ENCODE results near the gene PDE6B.

Gene PDE6B

DNA sequence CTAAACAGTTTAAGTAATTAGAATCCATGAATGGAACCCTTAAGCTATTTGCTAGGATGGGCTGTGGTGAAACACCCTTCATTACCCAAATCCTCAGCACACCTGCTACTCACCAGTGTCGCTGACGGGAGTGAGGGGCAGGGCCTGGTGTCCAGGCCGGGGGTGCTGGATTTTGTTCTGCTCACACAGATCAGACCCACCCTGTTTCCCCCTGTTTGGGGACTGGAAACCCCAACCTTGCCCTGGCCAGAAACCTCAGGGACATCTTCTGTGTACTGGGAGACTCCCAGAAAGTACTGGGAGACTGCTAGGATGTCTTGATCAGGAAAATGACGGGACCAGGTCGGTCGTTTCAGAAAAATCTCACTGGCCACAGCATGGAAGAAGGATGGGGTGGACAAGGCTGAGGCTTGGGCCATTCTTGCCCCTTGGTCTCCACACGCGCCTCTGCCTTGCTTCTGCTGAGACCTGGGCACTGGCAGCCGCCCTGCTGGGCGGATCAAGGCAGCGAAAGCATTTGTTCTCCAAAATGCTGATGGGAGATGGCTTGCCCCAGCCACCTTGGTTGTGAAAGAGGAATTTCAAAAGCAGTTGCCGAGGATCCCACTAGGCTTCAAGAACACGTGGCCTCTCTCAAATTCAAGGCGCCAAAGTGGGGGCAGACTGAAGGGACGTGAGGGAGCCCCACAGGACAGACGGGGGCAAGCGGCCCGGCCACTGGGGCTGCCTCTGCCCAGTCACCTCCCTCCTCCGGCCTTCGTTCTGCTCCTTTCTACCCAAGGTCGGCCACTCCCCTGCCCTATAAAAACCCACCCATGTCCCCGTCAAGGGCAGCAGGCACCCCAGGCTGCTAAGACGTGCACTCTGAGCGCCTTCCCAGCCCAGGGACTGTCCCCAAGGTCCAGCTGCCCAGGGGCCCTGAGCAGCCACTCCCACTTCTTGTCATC, 23.5 kb upstream of the PDE6B start:
- DNase-seq = no peak

DNA sequence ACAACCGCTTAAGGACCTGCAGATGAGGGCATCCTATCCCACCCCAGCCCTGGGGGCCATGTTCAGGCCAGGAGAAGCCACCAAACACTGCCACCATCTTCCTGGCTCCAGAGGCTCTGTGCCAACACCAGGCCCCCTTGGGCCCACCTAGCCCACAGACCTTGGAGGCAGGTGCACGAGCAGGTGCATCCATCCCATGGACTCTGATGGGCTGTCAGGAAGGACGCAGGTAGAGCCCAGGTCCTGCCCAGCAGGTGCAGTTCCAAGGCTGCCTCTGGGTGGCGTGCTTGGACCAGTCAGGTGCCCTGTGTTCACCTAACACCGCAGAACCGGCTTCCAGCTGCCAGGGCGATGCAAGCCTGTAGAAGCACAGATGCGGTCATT, 22.8 kb upstream of the PDE6B start:
- DNase-seq = no peak

DNA sequence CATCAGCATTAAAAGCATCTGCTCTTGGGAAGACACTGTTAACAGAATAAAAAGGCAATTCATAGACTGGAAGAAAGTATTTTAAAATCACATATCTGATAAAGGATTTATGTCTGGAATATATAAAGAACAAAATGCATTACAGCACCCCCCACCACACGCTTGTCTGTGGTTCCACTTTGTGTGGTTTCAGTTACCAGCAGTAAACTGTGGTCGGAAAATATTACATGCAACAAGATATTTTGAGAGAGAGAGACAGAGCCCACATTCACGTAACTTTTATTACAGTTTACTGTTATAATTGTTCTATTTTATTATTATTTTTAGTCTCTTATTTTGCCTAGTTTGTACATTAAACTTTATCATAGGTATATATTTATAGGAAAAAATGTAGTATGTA, 21.2 kb upstream of the PDE6B start:
- DNase-seq = no peak

DNA sequence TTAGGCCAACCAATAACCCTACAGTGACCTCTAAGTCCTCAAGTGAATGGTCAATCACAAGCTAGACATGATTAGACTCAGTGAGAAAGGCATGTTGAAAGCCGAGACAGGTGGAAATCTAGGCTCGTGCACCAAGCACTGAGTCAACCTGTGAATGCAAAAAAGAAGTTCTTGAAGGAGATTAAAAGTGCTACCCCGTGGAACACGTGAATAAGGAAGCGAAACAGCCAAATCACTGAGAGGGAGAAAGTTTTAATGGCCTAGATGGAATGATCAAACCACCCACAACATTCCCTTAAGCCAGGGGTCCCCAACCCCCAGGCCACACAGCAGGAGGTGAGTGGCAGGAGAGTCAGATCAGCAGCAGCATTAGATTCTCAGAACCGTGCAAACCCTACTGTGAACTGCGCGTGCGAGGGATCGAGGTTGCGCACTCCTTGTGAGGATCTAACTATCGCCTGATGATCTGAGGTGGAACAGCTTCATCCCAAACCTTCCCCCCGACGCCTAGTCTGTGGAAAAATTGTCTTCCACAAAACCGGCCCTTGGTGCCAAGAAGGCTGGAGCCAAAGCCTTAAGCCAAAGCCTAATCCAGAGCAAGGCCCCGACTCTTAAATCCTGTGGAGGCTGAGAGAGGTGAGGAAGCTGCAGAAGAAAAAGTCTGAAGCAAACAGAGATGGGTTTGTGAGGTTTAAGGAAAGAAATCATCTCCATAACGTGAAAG, 19.5 kb upstream of the PDE6B start:
- no peak for DNase-seq

DNA sequence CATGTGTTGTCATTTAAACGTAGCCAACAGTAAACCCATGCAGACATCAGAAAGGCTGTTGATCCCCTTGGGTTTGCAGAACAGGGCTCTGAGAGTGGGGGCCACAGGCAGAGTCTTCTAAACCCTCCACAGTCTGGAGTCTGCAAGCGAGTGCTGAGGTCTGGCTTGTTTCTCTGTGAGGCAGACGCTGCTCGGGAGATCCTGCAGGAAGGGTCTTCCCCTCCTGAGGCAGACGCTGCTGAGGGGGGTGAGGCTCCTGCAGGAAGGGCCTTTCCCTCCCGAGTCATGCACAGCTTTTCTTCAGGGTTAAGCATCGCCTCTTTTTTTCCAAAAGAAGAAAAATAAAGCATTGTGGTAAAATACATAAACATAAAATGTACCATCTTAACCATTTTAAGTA, 17.1 kb upstream of the PDE6B start:
- no peak for DNase-seq

DNA sequence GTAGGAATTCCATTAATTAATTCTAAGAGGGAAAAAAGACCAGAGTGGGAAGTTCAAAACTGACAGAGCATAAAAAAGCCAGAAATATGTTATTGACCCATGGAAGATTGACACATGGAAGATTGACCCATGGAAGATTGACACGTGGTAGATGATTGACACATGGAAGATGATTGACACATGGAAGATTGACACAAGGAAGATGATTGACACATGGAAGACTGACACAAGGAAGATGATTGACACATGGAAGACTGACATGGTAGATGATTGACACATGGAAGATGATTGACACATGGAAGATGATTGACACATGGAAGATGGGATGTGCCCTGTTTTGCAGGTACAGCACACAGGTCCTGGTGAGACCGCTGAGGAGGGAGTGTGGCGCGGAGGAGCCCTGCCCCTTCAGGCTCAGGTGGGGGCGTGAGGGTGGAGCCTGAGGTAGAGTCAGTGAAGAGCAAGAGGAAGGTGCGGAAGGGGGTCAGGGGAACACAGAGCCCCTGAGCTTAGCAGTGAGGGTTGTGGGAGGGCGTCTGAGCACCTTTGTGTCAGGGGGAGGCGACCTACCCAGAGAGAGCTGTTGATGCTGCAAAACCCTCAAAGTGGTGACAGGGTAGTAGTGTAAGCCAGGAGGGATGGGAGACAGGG, 15.8 kb upstream of the PDE6B start:
- DNase-seq = no peak

DNA sequence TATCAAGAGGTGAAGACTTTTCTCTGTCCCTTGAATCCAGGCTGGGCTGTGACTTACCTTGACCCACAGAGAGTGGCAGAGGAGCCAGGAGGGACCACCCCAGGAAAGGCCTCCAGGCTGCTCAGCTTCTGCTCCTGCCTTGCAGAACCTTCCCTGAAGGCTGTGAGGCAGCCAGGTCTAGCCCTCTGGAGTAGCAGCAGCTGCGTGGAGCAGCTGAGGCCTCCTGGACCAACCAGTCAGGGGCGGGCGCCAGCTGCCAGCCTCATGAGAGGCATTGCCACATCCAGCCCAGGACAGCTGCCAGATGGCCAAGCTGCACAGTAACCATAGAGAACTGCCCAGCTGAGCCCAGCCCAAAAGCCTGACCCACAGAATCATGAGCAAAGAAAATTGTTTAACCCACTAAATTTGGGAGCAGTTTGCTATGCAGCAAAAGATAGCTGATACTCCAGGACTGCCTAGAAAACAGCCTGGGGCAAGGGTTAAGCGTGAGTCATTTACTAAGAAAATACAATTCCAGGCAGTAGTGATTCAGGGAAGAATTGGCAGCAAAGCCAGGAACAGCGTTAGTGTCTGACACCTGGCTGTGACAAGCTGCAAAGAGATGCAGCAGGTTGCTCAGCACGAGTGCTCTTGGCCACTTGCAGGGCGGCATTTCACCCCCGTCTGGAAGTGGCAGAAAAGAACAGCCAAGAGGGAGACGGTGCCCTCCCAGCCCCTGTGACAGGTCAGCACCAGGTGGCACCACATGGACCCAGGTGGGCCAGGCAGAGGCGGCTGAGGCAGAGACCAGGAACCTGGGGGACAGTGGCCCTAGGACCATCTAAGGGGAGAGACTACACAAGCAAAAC, 14.7 kb upstream of the PDE6B start:
- DNase-seq = no peak

DNA sequence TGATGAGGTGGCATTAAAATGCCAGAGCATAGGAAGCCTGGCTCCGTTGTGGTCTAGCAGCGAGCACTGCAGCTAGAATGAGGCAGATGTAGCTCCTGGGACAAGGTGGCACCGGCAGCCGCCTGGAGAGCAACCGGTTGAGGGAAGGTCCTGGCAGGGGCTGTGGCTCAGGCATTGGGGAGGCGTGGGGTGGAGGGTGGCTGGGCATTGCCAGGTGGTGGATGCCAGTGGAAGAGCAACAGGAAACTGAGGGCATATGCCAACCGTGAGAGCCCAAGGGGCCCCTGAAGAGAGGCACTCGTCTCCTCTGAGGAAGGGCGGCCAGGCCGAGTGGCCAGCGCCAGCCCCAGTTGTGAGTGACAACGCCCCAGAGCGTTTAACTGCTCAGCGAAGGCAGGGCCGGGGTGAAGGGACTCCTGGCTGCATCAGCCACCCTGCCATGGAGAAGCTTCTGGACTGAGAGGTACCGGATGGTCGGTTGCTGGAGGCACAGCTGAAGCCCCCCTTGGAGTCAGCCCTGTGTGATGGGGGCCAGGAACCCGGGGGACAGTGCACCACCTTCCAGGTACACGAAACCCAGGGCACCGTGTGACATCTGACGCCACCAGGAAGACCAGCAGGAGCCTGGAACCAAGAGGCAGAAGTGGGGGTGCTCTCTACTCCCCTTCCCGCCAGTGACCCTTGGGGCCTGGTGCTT, 13.2 kb upstream of the PDE6B start:
- DNase-seq = no peak

DNA sequence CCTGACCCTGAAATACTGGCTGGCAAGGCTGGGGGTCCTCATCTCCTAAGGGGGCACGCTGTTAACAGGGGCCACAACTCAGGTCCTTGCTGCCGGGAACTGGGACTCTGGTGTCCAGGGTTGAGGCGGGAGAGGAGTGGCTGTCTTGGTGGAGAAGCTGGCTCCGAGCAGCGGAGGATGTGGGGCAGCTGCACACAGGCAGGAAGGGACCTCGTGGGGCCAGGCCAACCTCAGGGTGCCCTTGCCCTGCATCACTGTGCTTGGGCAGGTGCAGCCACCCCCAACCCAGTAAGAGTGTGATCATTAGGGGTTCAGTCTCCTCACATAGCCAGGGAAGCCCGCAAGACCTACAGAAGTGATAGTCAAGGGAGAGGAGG, 12.6 kb upstream of the PDE6B start:
- no peak for DNase-seq

DNA sequence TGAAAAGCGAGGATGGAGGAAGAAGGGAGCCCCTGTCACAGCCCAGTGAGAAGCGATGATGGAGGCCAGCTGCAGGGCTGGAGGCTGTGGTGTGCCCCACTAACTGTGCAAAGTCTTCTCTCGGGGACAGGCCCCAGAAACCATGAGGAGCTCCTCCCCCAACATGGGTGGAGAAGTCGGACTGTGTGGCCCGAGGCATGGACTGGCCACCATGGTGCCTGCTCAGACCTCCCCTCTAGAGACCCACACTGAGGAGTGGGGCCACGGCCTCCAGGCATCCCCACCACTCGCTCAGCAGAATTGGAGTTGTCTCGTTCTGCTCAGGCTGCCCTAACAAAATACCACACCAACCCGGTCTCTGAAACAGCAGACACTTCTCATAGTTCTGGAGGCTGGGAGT, 12.2 kb upstream of the PDE6B start:
- no peak for DNase-seq

DNA sequence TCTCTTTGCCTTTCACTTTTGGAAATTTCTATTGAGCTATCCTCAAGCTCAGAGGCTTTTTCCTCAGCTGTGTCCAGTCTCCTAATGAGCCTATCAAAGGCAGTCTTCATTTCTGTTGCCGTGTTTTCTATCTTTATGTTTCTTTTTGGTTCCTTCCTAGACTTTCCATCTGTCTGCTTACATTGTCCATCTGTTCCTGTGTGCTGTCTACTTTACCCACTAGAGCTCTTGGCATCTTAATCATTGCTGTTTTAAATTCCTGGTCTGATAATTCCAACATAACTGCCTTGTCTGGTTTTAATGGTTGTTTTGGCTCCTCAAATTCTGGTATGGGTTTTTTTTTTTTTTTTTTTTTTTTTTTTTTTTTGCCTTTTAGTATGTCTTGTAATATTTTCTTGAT, 9.3 kb upstream of the PDE6B start:
- DNase-seq = no peak

DNA sequence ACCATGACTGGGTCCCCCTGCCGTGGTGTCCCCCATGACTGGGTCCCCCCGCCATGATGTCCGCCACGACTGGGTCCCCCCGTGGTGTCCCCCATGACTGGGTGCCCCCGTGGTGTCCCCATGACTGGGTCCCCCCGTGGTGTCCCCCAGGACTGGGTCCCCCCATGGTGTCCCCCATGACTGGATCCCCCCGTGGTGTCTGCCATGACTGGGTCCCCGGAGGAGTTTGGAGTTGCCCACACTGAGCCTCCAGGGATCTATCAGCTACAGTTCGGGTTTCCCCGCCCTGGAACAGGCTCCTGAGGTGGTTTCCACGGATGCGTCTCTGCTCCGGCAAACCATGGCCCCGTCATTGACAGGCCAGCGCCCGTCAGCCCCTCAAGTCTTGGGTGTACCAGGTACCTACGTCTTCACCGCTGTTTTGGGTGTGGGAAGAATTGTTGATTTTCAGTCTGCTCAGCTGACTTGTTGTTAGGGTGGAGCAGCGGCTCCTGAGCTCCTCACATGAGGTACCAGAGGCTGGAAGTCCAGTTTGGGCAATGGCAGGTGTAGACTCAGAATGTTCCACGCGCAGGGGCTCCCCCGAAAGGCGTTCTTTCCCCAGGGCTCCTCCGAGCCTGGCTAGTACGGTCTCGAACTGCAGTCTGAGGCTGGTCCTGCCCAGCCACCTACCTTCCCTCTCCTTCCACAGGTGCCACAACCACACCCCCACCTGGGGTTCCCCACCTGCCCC, 8.3 kb upstream of the PDE6B start:
- DNase-seq = no peak

DNA sequence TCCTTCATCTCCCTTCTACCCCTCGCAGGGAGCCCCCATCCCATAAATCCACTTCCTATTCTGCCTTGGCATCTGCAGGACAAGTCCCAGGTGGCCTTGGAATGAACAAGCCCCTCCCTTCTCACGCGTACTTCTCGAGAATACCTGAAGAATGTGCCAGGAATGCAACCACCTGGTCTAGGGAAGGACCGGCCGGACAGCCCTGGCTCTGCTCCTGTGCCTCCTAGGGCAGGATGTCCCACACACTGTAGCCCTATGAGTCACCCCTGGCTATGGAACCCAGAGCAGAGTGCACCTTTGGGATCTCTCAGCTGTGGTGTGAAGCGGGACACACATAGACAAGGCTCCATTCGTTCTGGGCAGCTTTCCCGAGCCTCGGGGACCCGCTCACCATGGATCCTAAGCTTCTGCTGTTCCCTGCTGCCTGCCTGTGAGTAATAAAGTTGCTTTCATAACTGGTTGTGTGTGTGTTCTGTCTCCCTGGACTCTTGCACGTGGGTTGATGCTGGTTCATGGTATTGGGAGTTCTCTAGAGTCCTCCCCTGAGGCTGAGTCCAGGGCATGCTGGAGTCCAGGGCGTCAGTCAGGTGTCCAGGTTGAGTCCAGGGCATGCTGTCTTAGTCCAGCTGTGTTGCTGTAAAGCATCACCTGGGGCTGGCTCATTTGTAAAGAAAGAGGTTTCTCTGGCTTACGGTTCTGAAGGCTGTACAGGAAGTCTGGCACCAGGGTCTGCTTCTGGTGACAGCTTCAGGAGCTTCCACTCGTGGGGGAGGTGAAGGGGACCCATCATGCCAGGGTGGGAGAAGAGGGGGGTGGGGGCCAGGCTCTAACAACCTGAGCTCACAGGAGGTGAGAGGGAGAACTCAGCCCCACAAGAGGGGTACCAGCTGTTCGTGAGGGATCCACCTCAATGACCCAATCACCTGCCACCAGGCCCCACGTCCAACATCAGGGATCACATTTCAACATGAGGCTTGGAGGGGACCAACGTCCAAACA, 7.4 kb upstream of the PDE6B start:
- no peak for DNase-seq

DNA sequence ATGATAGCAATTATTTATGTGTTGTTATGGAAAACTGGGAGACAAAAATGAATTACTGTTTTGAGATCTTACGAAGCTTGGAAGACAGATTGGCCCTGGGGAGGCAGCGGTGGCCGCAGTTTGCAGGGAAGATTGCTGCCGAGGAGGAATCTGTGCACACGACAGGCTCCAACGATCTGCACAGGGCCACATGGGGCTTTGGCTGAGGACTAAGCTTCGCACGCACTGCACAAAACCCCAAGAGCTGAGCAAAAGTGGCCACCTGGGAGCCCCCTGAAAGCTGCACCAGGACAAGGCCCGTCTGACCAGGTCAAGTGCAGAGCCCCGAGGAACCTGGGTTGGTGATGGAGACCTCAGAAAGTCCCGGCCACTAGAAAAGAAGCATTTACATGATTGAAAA, 5.2 kb upstream of the PDE6B start:
- no peak for DNase-seq

DNA sequence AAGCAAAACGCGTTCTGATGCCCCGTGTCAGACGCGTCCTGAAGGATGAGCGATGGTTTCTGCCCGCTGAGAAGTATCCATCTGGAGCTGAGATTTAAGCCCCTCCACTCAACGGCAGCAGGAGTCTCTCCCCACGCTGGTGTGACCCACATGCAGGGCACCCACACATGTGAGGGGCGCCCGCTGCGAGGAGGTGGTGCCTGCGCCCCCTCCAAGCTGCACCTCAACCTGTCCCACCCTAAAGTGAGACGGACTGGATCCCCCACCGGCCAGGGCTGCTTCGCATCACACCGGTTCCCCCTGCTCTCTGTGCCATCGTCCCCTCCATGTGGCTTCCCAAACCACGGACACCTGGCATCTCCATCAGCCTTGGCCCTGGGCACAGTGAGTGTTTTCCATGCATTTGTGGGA, 4.5 kb upstream of the PDE6B start:
- DNase-seq = no peak

DNA sequence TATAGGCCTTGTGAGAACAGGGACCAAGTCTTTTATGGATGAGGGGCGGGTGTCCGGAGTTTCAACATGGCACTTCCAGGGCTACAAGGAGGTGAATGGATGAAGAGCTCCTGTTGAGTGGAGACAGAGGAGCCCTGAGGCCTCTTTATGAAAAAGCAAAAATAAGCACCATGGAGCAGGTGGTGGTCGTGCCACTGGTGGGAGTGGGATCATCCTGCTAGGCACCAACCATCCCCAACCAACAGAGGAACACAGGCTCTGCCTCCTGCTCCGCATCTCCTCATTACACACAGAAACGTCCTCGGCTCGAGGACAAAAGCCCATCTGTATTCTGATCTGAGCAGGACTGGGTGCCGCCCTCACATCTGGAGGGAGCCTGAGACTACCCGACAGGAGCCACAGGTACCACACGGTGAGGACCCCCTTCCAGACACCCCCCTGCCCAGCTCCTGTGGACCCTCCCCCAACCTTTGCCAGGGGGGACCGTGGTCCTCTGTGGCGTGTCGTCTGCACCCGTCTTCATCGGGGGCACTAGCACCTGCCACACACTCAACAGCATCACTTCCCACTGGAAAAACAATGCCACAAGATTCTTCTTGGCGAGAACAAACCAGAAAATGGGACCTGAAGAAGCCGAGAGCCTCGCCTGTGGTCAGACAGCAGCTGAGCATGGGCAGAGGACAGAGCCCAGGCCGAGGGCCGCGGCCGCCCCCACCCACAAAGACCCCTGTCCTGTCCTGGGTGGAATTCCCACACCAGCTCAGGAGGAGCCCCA, 3.9 kb upstream of the PDE6B start:
- DNase-seq = no peak

DNA sequence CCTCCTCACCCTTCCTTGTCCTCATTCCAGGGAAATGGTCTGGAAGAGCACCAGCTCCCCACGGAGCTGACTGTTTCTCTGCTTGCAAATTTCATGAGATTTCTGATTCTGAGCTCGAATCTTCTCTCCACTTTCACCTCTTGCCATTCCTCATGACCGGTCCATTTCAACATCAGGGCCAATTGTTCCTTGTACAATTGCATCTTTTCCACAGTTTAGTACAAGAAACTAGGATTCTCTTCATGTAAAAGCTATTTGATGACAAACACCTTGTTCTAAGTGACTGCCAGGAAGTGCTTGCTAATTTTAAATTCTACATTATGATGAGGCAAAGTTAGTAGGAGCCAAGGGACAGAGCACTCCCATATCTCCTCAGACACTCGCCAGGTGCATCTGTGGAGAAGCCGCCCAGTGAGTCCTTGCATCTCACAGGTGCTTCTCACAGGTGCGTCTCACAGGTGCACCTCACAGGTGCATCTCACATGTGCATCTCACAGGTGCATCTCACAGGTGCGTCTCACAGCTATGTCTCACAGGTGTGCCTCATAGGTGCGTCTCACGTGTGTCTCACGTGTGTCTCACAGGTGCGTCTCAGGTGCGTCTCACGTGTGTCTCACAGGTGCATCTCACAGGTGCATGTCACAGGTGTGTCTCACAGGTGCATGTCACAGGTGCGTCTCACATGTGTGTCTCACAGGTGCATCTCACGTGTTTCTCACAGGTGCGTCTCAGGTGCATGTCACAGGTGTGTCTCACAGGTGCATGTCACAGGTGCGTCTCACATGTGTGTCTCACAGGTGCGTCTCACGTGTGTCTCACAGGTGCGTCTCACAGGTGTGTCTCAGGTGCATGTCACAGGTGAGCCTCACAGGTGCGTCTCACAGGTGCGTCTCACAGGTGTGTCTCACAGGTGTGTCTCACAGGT, 3.0 kb upstream of the PDE6B start:
- no peak for DNase-seq
